B cell (primary cell): ENCODE results near the gene PPP3R1. TPM values are rescaled to one million over a fixed set of nuclear protein-coding genes. Genes with fewer than 3 reads are reported as not detected.

ENCODE experiments used
- ATAC-seq: fragments of 200-7000 bp; cut with Tn5 transposase; one replicate; pipeline ENCODE4 v1.10.0; 2021; ENCODE audit warnings: low read depth, mild to moderate bottlenecking, moderate number of reproducible peaks, moderate library complexity
- CTCF ChIA-PET: fragments of 350-600 bp; sonication (Branson Sonifier 250); formaldehyde crosslinking; loops from one replicate; lab custom pipeline; 2021; ENCODE audit warnings: antibody characterized with exemption, inconsistent platforms; lab: Charles Lee
- POLR2A ChIA-PET: fragments of 350-600 bp; sonication (Branson Sonifier 250); formaldehyde crosslinking; loops from one replicate; lab custom pipeline; 2021; ENCODE audit warnings: antibody characterized with exemption; lab: Charles Lee
- DNase-seq: peaks from one replicate; pipeline ENCODE4 v3.0.0; 2013
- H2AFZ ChIP-seq: 2 replicates; pipeline ENCODE4 v1.6.1; 2012; ENCODE audit warnings: mild to moderate bottlenecking, low read depth, low read length; ENCODE audit not compliant: insufficient read depth, poor library complexity, severe bottlenecking
- H3K27ac ChIP-seq, 2 donors: 1 replicate in 1 of 2; 2 replicates in 1 of 2; pipeline ENCODE4 v1.5.1; 2012 to 2013; ENCODE audit warnings: low read length in 2 of 2, mild to moderate bottlenecking in 2 of 2, moderate library complexity in 1 of 2
- H3K27me3 ChIP-seq, 4 experiments: fragments of 200-600 bp in 1 of 4; sonication (generic) in 1 of 4; replicated peaks in 1 of 4; 1 replicate in 2 of 4; 2 replicates in 2 of 4; pipeline versions ENCODE4 v1.6.1 to v1.7.0; 2013 to 2016; ENCODE audit warnings: low read length in 3 of 4, mild to moderate bottlenecking in 2 of 4, mixed read lengths in 1 of 4, moderate library complexity in 1 of 4; ENCODE audit not compliant: insufficient read depth in 4 of 4, control insufficient read depth in 3 of 4; ENCODE audit errors: control extremely low read depth in 1 of 4
- H3K36me3 ChIP-seq, 2 experiments: replicated peaks in 1 of 2; 1 replicate in 1 of 2; 2 replicates in 1 of 2; pipeline versions ENCODE4 v1.6.1 to v1.7.1; 2013; ENCODE audit warnings: low read length in 1 of 2; ENCODE audit not compliant: insufficient read depth in 2 of 2, control insufficient read depth in 1 of 2; ENCODE audit errors: control extremely low read depth in 1 of 2, extremely low read depth in 1 of 2
- H3K4me1 ChIP-seq, 2 donors: fragments of 200-600 bp in 1 of 2; sonication (generic) in 1 of 2; 1 replicate in 1 of 2; 2 replicates in 1 of 2; pipeline versions ENCODE4 v1.5.1 to v1.6.1; 2013 to 2017; ENCODE audit warnings: low read length in 2 of 2; ENCODE audit not compliant: control insufficient read depth in 2 of 2, insufficient read depth in 2 of 2
- H3K4me2 ChIP-seq: replicated peaks from 2 replicates; pipeline ENCODE3; 2012; ENCODE audit warnings: mild to moderate bottlenecking, low read depth, low read length; ENCODE audit not compliant: poor library complexity, severe bottlenecking
- H3K4me3 ChIP-seq, 5 experiments: fragments of 200-600 bp in 1 of 5; sonication (generic) in 1 of 5; 1 replicate in 3 of 5; 2 replicates in 2 of 5; pipeline versions ENCODE4 v1.5.1 to v1.7.0; 2011 to 2016; ENCODE audit warnings: low read length in 4 of 5, mild to moderate bottlenecking in 4 of 5, low read depth in 2 of 5, control low read depth in 1 of 5, moderate library complexity in 1 of 5; ENCODE audit not compliant: insufficient read depth in 1 of 5; ENCODE audit errors: control extremely low read depth in 1 of 5, extremely low read depth in 1 of 5
- H3K79me2 ChIP-seq: fragments of 200-600 bp; sonication (generic); one replicate; pipeline ENCODE4 v1.6.0; 2016; ENCODE audit warnings: low read length; ENCODE audit not compliant: control insufficient read depth, insufficient read depth
- H3K9ac ChIP-seq: fragments of 200-600 bp; sonication (generic); 2 replicates; pipeline ENCODE4 v1.6.1; 2017; ENCODE audit warnings: mild to moderate bottlenecking, low read length, moderate library complexity
- H3K9me3 ChIP-seq, 3 donors: one replicate each; pipeline versions ENCODE4 v1.6.1 to v1.7.1; 2013; ENCODE audit warnings: low read length in 2 of 3; ENCODE audit not compliant: control insufficient read depth in 2 of 3, insufficient read depth in 1 of 3; ENCODE audit errors: control extremely low read depth in 1 of 3
- H4K20me1 ChIP-seq: 2 replicates; pipeline ENCODE4 v1.6.0; 2012; ENCODE audit warnings: mild to moderate bottlenecking, low read length; ENCODE audit not compliant: insufficient read depth, control insufficient read depth, poor library complexity, severe bottlenecking
- H3K27ac Mint-ChIP-seq: one replicate; pipeline ENCODE4 v1.8.0; 2021; ENCODE audit warnings: mixed read lengths
- H3K27me3 Mint-ChIP-seq: one replicate; pipeline ENCODE4 v1.8.0; 2021; ENCODE audit warnings: mixed read lengths
- H3K4me1 Mint-ChIP-seq: one replicate; pipeline ENCODE4 v1.8.0; 2021; ENCODE audit warnings: mixed read lengths
- H3K4me3 Mint-ChIP-seq: one replicate; pipeline ENCODE4 v1.8.0; 2021; ENCODE audit warnings: mixed read lengths
- H3K9me3 Mint-ChIP-seq: one replicate; pipeline ENCODE4 v1.8.0; 2022; ENCODE audit warnings: mixed read lengths; ENCODE audit not compliant: insufficient read depth
- CTCF ChIP-seq: fragments of 200-600 bp; IDR thresholded peaks from one replicate; pipeline ENCODE4 v1.8.0; 2022; ENCODE audit warnings: antibody characterized with exemption, mild to moderate bottlenecking
- EZH2 ChIP-seq: IDR thresholded peaks from 2 replicates; pipeline ENCODE4 v1.6.1; 2012; ENCODE audit warnings: borderline replicate concordance, low read depth, mild to moderate bottlenecking, moderate library complexity, low read length; ENCODE audit not compliant: insufficient read depth, poor library complexity, severe bottlenecking
- WGBS: methylation state at CpG from one replicate; pipeline ENCODE4 v1.1.5; 2013; ENCODE audit warnings: missing lambda C conversion rate; ENCODE audit not compliant: insufficient coverage; 5-methylcytosine and 5-hydroxymethylcytosine counted together
- intact Hi-C: fragments of 100-400 bp; cut with micrococcal nuclease; formaldehyde crosslinking; loops from one replicate; pipeline ENCODE4 v1.10.0; 2022
- polyA plus RNA-seq: library from polyadenylated mRNA; depleted of rRNA; stranded (reverse); fragments of >200 nt; gene quantifications from 2 replicates; pipeline ENCODE4 v1.2.3, GENCODE V29; 2012
- total RNA-seq, 2 donors: library from RNA; stranded (reverse); fragments of 120-200 nt in 1 of 2; gene quantifications; 1 replicate in 1 of 2; 2 replicates in 1 of 2; pipeline versions ENCODE4 v1.2.3 to v1.2.4, GENCODE V29; 2013 to 2022

Gene PPP3R1
- total and polyA plus RNA-seq, 2 donors (not counting 1 experiment from before 2014, with no cell fraction given): 17.9 to 55.6 TPM

- DNase-seq (no peak), ATAC-seq (no peak)
- TF ChIP-seq EZH2 (no peak), CTCF (no peak)
- Histone ChIP-seq H4K20me1 (no peaks in the 10 kb centered on the region), H3K79me2 (no peaks in the 10 kb centered on the region), H3K27me3 (peaks cover 0 to 3% (median 0%) of the 10 kb centered on the region in 4 experiments), H3K4me3 (no peak overlapping the region), H3K4me1 (no peaks in the 10 kb centered on the region), H3K9me3 (no peaks in the 10 kb centered on the region), H3K9ac (no peak overlapping the region), H3K27ac (no peak overlapping the region), H3K4me2 (no peak overlapping the region), H3K36me3 (no peaks in the 10 kb centered on the region), H2AFZ (no peak overlapping the region)
- intact Hi-C loops: no loop called here
- no peak overlapping the region for H3K4me3 Mint-ChIP-seq
- H3K27me3 Mint-ChIP-seq: peaks cover 6% of the 10 kb centered on the region
- H3K4me1 Mint-ChIP-seq: no peaks in the 10 kb centered on the region
- H3K27ac Mint-ChIP-seq: no peak overlapping the region
- POLR2A ChIA-PET: no interaction called here
- WGBS: no CpG with 5 or more reads among the region's 2 CpGs
- no peaks in the 10 kb centered on the region for H3K9me3 Mint-ChIP-seq
- CTCF ChIA-PET: interaction anchor here (3.0 kb wide), 1 partner anchor 11 kb away, joined by 14 read pairs; no protein-coding TSS in a partner anchor
Observed at GRCh38 chr2:68272246-68272994, 20.1 kb upstream of the PPP3R1 start.

- POLR2A ChIA-PET: no interaction called here
Observed at GRCh38 chr2:68266655-68267054, 14.3 kb upstream of the PPP3R1 start.

More at GRCh38 chr2:68266655-68267054, 14.3 kb upstream of the PPP3R1 start:
- Mint-ChIP-seq H3K4me3 (no peak overlapping the region), H3K4me1 (peaks cover 3% of the 10 kb centered on the region), H3K9me3 (no peaks in the 10 kb centered on the region), H3K27ac (no peak overlapping the region), H3K27me3 (no peaks in the 10 kb centered on the region)
- no peaks in the 10 kb centered on the region for H4K20me1 ChIP-seq
- no peaks in the 10 kb centered on the region for H3K79me2 ChIP-seq
- no peak overlapping the region for H3K4me2 ChIP-seq
- no peaks in the 10 kb centered on the region for H3K27me3 ChIP-seq
- CTCF ChIA-PET: interaction anchor here (0.6 to 1.7 kb wide), 2 partner anchors 17 to 816 kb away, joined by 3 to 6 read pairs; no protein-coding TSS in a partner anchor
- no peaks in the 10 kb centered on the region for H3K9me3 ChIP-seq
- no peaks in the 10 kb centered on the region for H3K36me3 ChIP-seq
- TF ChIP-seq EZH2: no peak
- TF ChIP-seq CTCF: no peak
- H3K9ac ChIP-seq: no peak overlapping the region
- no peak overlapping the region for H3K27ac ChIP-seq
- no peaks in the 10 kb centered on the region for H3K4me1 ChIP-seq
- ATAC-seq (no peak), DNase-seq (no peak)
- no peak overlapping the region for H3K4me3 ChIP-seq
- no peak overlapping the region for H2AFZ ChIP-seq
- intact Hi-C loops: no loop called here
- no CpG with 5 or more reads among the region's 1 CpG for WGBS
